ENCODE results near the gene ZFAND6.

DNA sequence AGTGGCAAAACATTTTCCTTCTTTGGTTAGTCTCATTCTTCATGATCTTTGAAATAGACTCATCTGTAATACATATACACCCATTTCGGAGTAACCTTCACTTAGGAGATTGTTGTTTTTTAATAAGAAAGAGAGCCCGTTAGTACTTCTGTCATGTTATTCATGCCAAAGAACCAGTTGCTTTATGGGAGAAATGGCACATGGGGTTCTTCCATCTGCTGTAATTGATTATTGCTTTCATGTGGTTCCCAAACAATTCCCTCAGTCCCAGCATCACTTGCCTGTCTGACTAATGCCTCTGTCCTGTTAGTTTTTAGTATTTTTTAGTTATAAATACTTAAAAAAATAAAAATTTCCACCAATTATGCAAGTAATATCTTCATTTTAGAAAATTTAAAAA is 59.5 kb downstream of the ZFAND6 start:
- TF ChIP-seq, protein P1, sequence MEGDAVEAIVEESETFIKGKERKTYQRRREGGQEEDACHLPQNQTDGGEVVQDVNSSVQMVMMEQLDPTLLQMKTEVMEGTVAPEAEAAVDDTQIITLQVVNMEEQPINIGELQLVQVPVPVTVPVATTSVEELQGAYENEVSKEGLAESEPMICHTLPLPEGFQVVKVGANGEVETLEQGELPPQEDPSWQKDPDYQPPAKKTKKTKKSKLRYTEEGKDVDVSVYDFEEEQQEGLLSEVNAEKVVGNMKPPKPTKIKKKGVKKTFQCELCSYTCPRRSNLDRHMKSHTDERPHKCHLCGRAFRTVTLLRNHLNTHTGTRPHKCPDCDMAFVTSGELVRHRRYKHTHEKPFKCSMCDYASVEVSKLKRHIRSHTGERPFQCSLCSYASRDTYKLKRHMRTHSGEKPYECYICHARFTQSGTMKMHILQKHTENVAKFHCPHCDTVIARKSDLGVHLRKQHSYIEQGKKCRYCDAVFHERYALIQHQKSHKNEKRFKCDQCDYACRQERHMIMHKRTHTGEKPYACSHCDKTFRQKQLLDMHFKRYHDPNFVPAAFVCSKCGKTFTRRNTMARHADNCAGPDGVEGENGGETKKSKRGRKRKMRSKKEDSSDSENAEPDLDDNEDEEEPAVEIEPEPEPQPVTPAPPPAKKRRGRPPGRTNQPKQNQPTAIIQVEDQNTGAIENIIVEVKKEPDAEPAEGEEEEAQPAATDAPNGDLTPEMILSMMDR (IDR thresholded peaks at IDR 0.05), result no peak
- no peak for TF ChIP-seq POLR2A (IDR thresholded peaks at IDR 0.05)

Data from thyroid gland (tissue), 4 donors.